H1 (cell line): ENCODE measurements around the gene EVI5. TPM values are rescaled to one million over a fixed set of nuclear protein-coding genes. Genes with fewer than 3 reads are reported as not detected.

Source experiments
- CTCF ChIA-PET: fragments of 300-600 bp; sonication (Branson Sonifier 250); formaldehyde crosslinking; loops from one replicate; lab custom pipeline; 2021; ENCODE audit not compliant: partially characterized antibody; lab: Charles Lee
- POLR2A ChIA-PET: fragments of 300-600 bp; sonication (Branson Sonifier 250); formaldehyde crosslinking; loops from one replicate; lab custom pipeline; 2021; ENCODE audit warnings: inconsistent platforms; ENCODE audit not compliant: partially characterized antibody; lab: Charles Lee
- DNase-seq, 2 experiments: peaks; one replicate each; pipeline versions ENCODE4 v3.0.0 to v3.0.0-alpha.2; 2010 to 2022; ENCODE audit warnings: low spot score in 2 of 2, low read depth in 1 of 2, mixed read lengths in 1 of 2
- FAIRE-seq: peaks from 2 replicates; lab custom pipeline; 2011; peaks lifted over from hg19 to GRCh38; lab: Jason Lieb, UNC
- H2AFZ ChIP-seq: 2 replicates; pipeline ENCODE4 v1.8.1; 2012; ENCODE audit warnings: low read length, inconsistent platforms
- H2AK5ac ChIP-seq: 2 replicates; pipeline ENCODE4 v1.6.1; 2013; ENCODE audit warnings: low read depth, low read length
- H2BK120ac ChIP-seq: replicated peaks from 2 replicates; pipeline ENCODE3; 2013; ENCODE audit warnings: low read depth, low read length, inconsistent platforms
- H2BK12ac ChIP-seq: 2 replicates; pipeline ENCODE4 v1.6.1; 2013; ENCODE audit warnings: low read depth, low read length
- H2BK15ac ChIP-seq: 2 replicates; pipeline ENCODE4 v1.6.1; 2013; ENCODE audit warnings: low read length
- H2BK20ac ChIP-seq: 2 replicates; pipeline ENCODE4 v1.6.1; 2013; ENCODE audit warnings: low read length
- H2BK5ac ChIP-seq: 2 replicates; pipeline ENCODE4 v1.6.1; 2013; ENCODE audit warnings: low read depth, low read length
- H3K14ac ChIP-seq: 2 replicates; pipeline ENCODE4 v1.6.1; 2013; ENCODE audit warnings: inconsistent platforms; ENCODE audit not compliant: insufficient read length
- H3K18ac ChIP-seq: 2 replicates; pipeline ENCODE4 v1.6.1; 2013; ENCODE audit warnings: low read length; ENCODE audit errors: extremely low read depth
- H3K23ac ChIP-seq: 2 replicates; pipeline ENCODE4 v1.6.1; 2013; ENCODE audit warnings: inconsistent platforms; ENCODE audit not compliant: insufficient read length
- H3K23me2 ChIP-seq: 2 replicates; pipeline ENCODE4 v1.6.1; 2013; ENCODE audit warnings: low read depth, low read length
- H3K27ac ChIP-seq: 2 replicates; pipeline ENCODE4 v1.6.1; 2011; ENCODE audit warnings: low read depth, low read length, inconsistent platforms
- H3K27me3 ChIP-seq, 4 experiments: replicated peaks in 1 of 4; 1 replicate in 1 of 4; 2 replicates in 3 of 4; pipeline versions ENCODE4 v1.6.1 to v1.8.1; 2011 to 2013; ENCODE audit warnings: low read length in 3 of 4, mild to moderate bottlenecking in 3 of 4, inconsistent platforms in 2 of 4, mixed read lengths in 2 of 4, moderate library complexity in 1 of 4; ENCODE audit not compliant: control insufficient read depth in 3 of 4, insufficient read depth in 3 of 4; ENCODE audit errors: extremely low read depth in 1 of 4
- H3K36me3 ChIP-seq, 4 experiments: 2 replicates each; pipeline versions ENCODE4 v1.6.1 to v1.8.1; 2011 to 2013; ENCODE audit warnings: mild to moderate bottlenecking in 4 of 4, low read length in 3 of 4, moderate library complexity in 2 of 4, control low read depth in 1 of 4, inconsistent platforms in 1 of 4; ENCODE audit not compliant: insufficient read depth in 4 of 4, control insufficient read depth in 2 of 4
- H3K4ac ChIP-seq: replicated peaks from 2 replicates; pipeline ENCODE3; 2013; ENCODE audit warnings: low read length, low read depth, mixed read lengths, inconsistent platforms; ENCODE audit not compliant: insufficient read length
- H3K4me1 ChIP-seq, 4 experiments: replicated peaks in 1 of 4; 1 replicate in 1 of 4; 2 replicates in 3 of 4; pipeline versions ENCODE4 v1.6.1 to v1.8.1; 2011 to 2013; ENCODE audit warnings: low read length in 3 of 4, inconsistent platforms in 2 of 4, mixed read lengths in 1 of 4; ENCODE audit not compliant: insufficient read depth in 4 of 4, control insufficient read depth in 3 of 4
- H3K4me2 ChIP-seq, 2 experiments: 2 replicates each; pipeline versions ENCODE4 v1.6.1 to v1.8.1; 2011 to 2013; ENCODE audit warnings: low read depth in 2 of 2, low read length in 2 of 2, control low read depth in 1 of 2, inconsistent platforms in 1 of 2, mild to moderate bottlenecking in 1 of 2; ENCODE audit not compliant: insufficient read depth in 1 of 2
- H3K4me3 ChIP-seq, 4 experiments: fragments of 200-600, 300-600 bp in 1 of 4; sonication (generic), shearing (Covaris generic), sonication (Bioruptor Twin) in 1 of 4; 2 replicates each; pipeline versions ENCODE4 v1.5.1 to v1.8.1; 2011 to 2016; ENCODE audit warnings: low read length in 4 of 4, low read depth in 3 of 4, control low read depth in 2 of 4, inconsistent platforms in 2 of 4, mild to moderate bottlenecking in 2 of 4, mixed read lengths in 1 of 4, moderate library complexity in 1 of 4; ENCODE audit not compliant: insufficient read depth in 2 of 4; ENCODE audit errors: extremely low read depth in 1 of 4
- H3K56ac ChIP-seq: replicated peaks from 2 replicates; pipeline ENCODE3; 2013; ENCODE audit warnings: low read depth, mild to moderate bottlenecking, mixed read lengths, low read length, inconsistent platforms; ENCODE audit not compliant: insufficient read length
- H3K79me1 ChIP-seq: 2 replicates; pipeline ENCODE4 v1.6.1; 2013; ENCODE audit warnings: low read depth, low read length, control low read depth
- H3K79me2 ChIP-seq, 2 experiments: 2 replicates each; pipeline versions ENCODE4 v1.6.1 to v1.8.1; 2012 to 2013; ENCODE audit warnings: low read length in 2 of 2, mild to moderate bottlenecking in 2 of 2, inconsistent platforms in 1 of 2; ENCODE audit not compliant: insufficient read depth in 2 of 2, control insufficient read depth in 1 of 2
- H3K9ac ChIP-seq, 4 experiments: replicated peaks in 1 of 4; 1 replicate in 1 of 4; 2 replicates in 3 of 4; pipeline versions ENCODE4 v1.6.1 to v1.8.1; 2011 to 2013; ENCODE audit warnings: low read depth in 3 of 4, low read length in 3 of 4, control low read depth in 2 of 4, mild to moderate bottlenecking in 2 of 4, moderate library complexity in 2 of 4, inconsistent platforms in 1 of 4; ENCODE audit errors: extremely low read depth in 1 of 4
- H3K9me3 ChIP-seq, 2 experiments: 2 replicates each; pipeline versions ENCODE4 v1.6.1 to v1.8.1; 2012 to 2013; ENCODE audit warnings: mild to moderate bottlenecking in 2 of 2, moderate library complexity in 2 of 2, control low read depth in 1 of 2, inconsistent platforms in 1 of 2, low read depth in 1 of 2, low read length in 1 of 2, mixed read lengths in 1 of 2; ENCODE audit not compliant: insufficient read depth in 2 of 2
- H4K20me1 ChIP-seq, 2 experiments: replicated peaks in 1 of 2; 2 replicates each; pipeline versions ENCODE3 to v1.8.1; 2011 to 2013; ENCODE audit warnings: inconsistent platforms in 2 of 2, low read length in 2 of 2, mild to moderate bottlenecking in 1 of 2; ENCODE audit not compliant: insufficient read depth in 2 of 2, control insufficient read depth in 1 of 2
- H4K5ac ChIP-seq: 2 replicates; pipeline ENCODE4 v1.6.1; 2013; ENCODE audit warnings: low read length, low read depth, mixed read lengths, inconsistent platforms; ENCODE audit not compliant: insufficient read length
- H4K8ac ChIP-seq: 2 replicates; pipeline ENCODE4 v1.8.0; 2013; ENCODE audit warnings: mild to moderate bottlenecking, moderate library complexity, low read length, inconsistent platforms; ENCODE audit not compliant: insufficient read depth; ENCODE audit errors: extremely low read depth
- H4K91ac ChIP-seq: replicated peaks from 2 replicates; pipeline ENCODE3; 2013; ENCODE audit warnings: low read length, mixed read lengths, inconsistent platforms; ENCODE audit not compliant: insufficient read length
- TAF1 ChIP-seq: IDR thresholded peaks from 2 replicates; pipeline ENCODE4 v1.6.1; 2011; ENCODE audit warnings: mild to moderate bottlenecking, low read depth, low read length
- TBP ChIP-seq: IDR thresholded peaks from 2 replicates; pipeline ENCODE4 v1.6.1; 2011; ENCODE audit warnings: low read depth, low read length, improper control_type of control experiment
- USF2 ChIP-seq: IDR thresholded peaks from 2 replicates; pipeline ENCODE4 v1.6.1; 2011; ENCODE audit warnings: low read length, improper control_type of control experiment
- WGBS, 2 experiments: shearing (Covaris generic) in 1 of 2; methylation state at CpG; one replicate each; pipeline versions ENCODE4 v1.1.6 to v1.1.7; 2013 to 2015; ENCODE audit warnings: low lambda C conversion rate in 2 of 2, mixed read lengths in 2 of 2, inconsistent platforms in 1 of 2, low coverage in 1 of 2, missing lambda C conversion rate in 1 of 2; ENCODE audit not compliant: insufficient replicate concordance in 2 of 2, insufficient coverage in 1 of 2, insufficient read length in 1 of 2; ENCODE audit errors: extremely low coverage in 1 of 2, missing lambda C conversion rate in 1 of 2; 5-methylcytosine and 5-hydroxymethylcytosine counted together
- polyA plus RNA-seq, 7 experiments: library from polyadenylated mRNA; depleted of rRNA in 3 of 7; stranded (reverse) in 5 of 7; unstranded in 2 of 7; fragments of >200 nt in 5 of 7; fragments of 200-250 nt in 2 of 7; gene quantifications; 1 replicate in 5 of 7; 2 replicates in 1 of 7; 4 replicates in 1 of 7; pipeline versions ENCODE4 v1.2.1 to v1.2.3, GENCODE V29; 2011 to 2013; ENCODE audit warnings: missing spikeins in 2 of 7, mixed read lengths in 2 of 7
- total RNA-seq: library from RNA; stranded (reverse); fragmentation: NEBNext Ultra II Directional; extraction: Animal tissue kit (Norgen Biotek cat#: 25700); gene quantifications from 2 replicates; pipeline ENCODE4 v1.2.1, GENCODE V29; 2021

The EVI5 gene
- total and polyA plus RNA-seq, 2 of the 8 experiments (the other 6 are each of a cell fraction or from before 2014, with no cell fraction given) = 1.7 to 13.7 TPM

GRCh38 chr1:92488832-92489231 is 296.1 kb downstream of the EVI5 start:
- Histone ChIP-seq H3K18ac (no peak overlapping the region), H4K8ac (no peak overlapping the region), H3K4me1 (peaks cover 0 to 19% (median 12%) of the 10 kb centered on the region in 4 experiments; a peak in 6 of 7 replicates), H3K79me2 (no peaks in the 10 kb centered on the region), H2BK12ac (no peak overlapping the region), H3K23ac (no peak overlapping the region), H3K9me3 (no peaks in the 10 kb centered on the region), H3K56ac (no peak overlapping the region), H3K27ac (no peak overlapping the region), H3K4ac (no peak overlapping the region), H2BK5ac (no peak overlapping the region), H2BK120ac (no peak overlapping the region), H4K20me1 (peaks cover 0 to 4% of the 10 kb centered on the region in 2 experiments), H4K5ac (no peak overlapping the region), H3K4me2 (no peak overlapping the region), H2AK5ac (no peak overlapping the region), H3K14ac (no peak overlapping the region), H3K79me1 (no peaks in the 10 kb centered on the region), H4K91ac (no peak overlapping the region), H2AFZ (no peak overlapping the region), H3K9ac (no peak overlapping the region), H3K4me3 (no peak overlapping the region), H3K27me3 (peaks cover 40 to 56% (median 51%) of the 10 kb centered on the region in 4 experiments), H3K23me2 (peaks cover 21% of the 10 kb centered on the region; the same call in 1 of the 2 replicates), H2BK15ac (no peak overlapping the region), H3K36me3 (peaks cover 0 to 2% (median 0%) of the 10 kb centered on the region in 4 experiments; a peak in 1 of 8 replicates), H2BK20ac (no peak overlapping the region)
- 78% methylated on average over 3 of the region's 3 CpGs; no CpG with 5 or more reads in 1 of the 2 experiments for WGBS, 2 experiments
- DNase-seq (no peak), FAIRE-seq (no peak)
- CTCF ChIA-PET = interaction anchor here (1.0 to 1.2 kb wide), 2 partner anchors 12 to 179 kb away, joined by 3 read pairs; no protein-coding TSS in a partner anchor
- POLR2A ChIA-PET = interaction anchor here (0.9 to 1.0 kb wide), 2 partner anchors 182 to 343 kb away, joined by 3 read pairs; partner anchors contain the start of gene RPL5
- TF ChIP-seq TBP = no peak
- no peak for TF ChIP-seq TAF1
- no peak for TF ChIP-seq USF2
